H1 (cell line): Measurements from ENCODE around the gene MRPL34. TPM values are rescaled to one million over a fixed set of nuclear protein-coding genes. Genes with fewer than 3 reads are reported as not detected.

Source experiments
- CTCF ChIA-PET: fragments of 300-600 bp; sonication (Branson Sonifier 250); formaldehyde crosslinking; loops from one replicate; lab custom pipeline; 2021; ENCODE audit not compliant: partially characterized antibody; lab: Charles Lee
- POLR2A ChIA-PET: fragments of 300-600 bp; sonication (Branson Sonifier 250); formaldehyde crosslinking; loops from one replicate; lab custom pipeline; 2021; ENCODE audit warnings: inconsistent platforms; ENCODE audit not compliant: partially characterized antibody; lab: Charles Lee
- DNase-seq, 2 experiments: peaks; one replicate each; pipeline versions ENCODE4 v3.0.0 to v3.0.0-alpha.2; 2010 to 2022; ENCODE audit warnings: low spot score in 2 of 2, low read depth in 1 of 2, mixed read lengths in 1 of 2
- FAIRE-seq: peaks from 2 replicates; lab custom pipeline; 2011; peaks lifted over from hg19 to GRCh38; lab: Jason Lieb, UNC
- H2AFZ ChIP-seq: 2 replicates; pipeline ENCODE4 v1.8.1; 2012; ENCODE audit warnings: low read length, inconsistent platforms
- H2AK5ac ChIP-seq: 2 replicates; pipeline ENCODE4 v1.6.1; 2013; ENCODE audit warnings: low read depth, low read length
- H2BK120ac ChIP-seq: replicated peaks from 2 replicates; pipeline ENCODE3; 2013; ENCODE audit warnings: low read depth, low read length, inconsistent platforms
- H2BK12ac ChIP-seq: 2 replicates; pipeline ENCODE4 v1.6.1; 2013; ENCODE audit warnings: low read depth, low read length
- H2BK15ac ChIP-seq: 2 replicates; pipeline ENCODE4 v1.6.1; 2013; ENCODE audit warnings: low read length
- H2BK20ac ChIP-seq: 2 replicates; pipeline ENCODE4 v1.6.1; 2013; ENCODE audit warnings: low read length
- H2BK5ac ChIP-seq: 2 replicates; pipeline ENCODE4 v1.6.1; 2013; ENCODE audit warnings: low read depth, low read length
- H3K14ac ChIP-seq: 2 replicates; pipeline ENCODE4 v1.6.1; 2013; ENCODE audit warnings: inconsistent platforms; ENCODE audit not compliant: insufficient read length
- H3K18ac ChIP-seq: 2 replicates; pipeline ENCODE4 v1.6.1; 2013; ENCODE audit warnings: low read length; ENCODE audit errors: extremely low read depth
- H3K23ac ChIP-seq: 2 replicates; pipeline ENCODE4 v1.6.1; 2013; ENCODE audit warnings: inconsistent platforms; ENCODE audit not compliant: insufficient read length
- H3K23me2 ChIP-seq: 2 replicates; pipeline ENCODE4 v1.6.1; 2013; ENCODE audit warnings: low read depth, low read length
- H3K27ac ChIP-seq: 2 replicates; pipeline ENCODE4 v1.6.1; 2011; ENCODE audit warnings: low read depth, low read length, inconsistent platforms
- H3K27me3 ChIP-seq, 4 experiments: replicated peaks in 1 of 4; 1 replicate in 1 of 4; 2 replicates in 3 of 4; pipeline versions ENCODE4 v1.6.1 to v1.8.1; 2011 to 2013; ENCODE audit warnings: low read length in 3 of 4, mild to moderate bottlenecking in 3 of 4, inconsistent platforms in 2 of 4, mixed read lengths in 2 of 4, moderate library complexity in 1 of 4; ENCODE audit not compliant: control insufficient read depth in 3 of 4, insufficient read depth in 3 of 4; ENCODE audit errors: extremely low read depth in 1 of 4
- H3K36me3 ChIP-seq, 4 experiments: 2 replicates each; pipeline versions ENCODE4 v1.6.1 to v1.8.1; 2011 to 2013; ENCODE audit warnings: mild to moderate bottlenecking in 4 of 4, low read length in 3 of 4, moderate library complexity in 2 of 4, control low read depth in 1 of 4, inconsistent platforms in 1 of 4; ENCODE audit not compliant: insufficient read depth in 4 of 4, control insufficient read depth in 2 of 4
- H3K4ac ChIP-seq: replicated peaks from 2 replicates; pipeline ENCODE3; 2013; ENCODE audit warnings: low read length, low read depth, mixed read lengths, inconsistent platforms; ENCODE audit not compliant: insufficient read length
- H3K4me1 ChIP-seq, 4 experiments: replicated peaks in 1 of 4; 1 replicate in 1 of 4; 2 replicates in 3 of 4; pipeline versions ENCODE4 v1.6.1 to v1.8.1; 2011 to 2013; ENCODE audit warnings: low read length in 3 of 4, inconsistent platforms in 2 of 4, mixed read lengths in 1 of 4; ENCODE audit not compliant: insufficient read depth in 4 of 4, control insufficient read depth in 3 of 4
- H3K4me2 ChIP-seq, 2 experiments: 2 replicates each; pipeline versions ENCODE4 v1.6.1 to v1.8.1; 2011 to 2013; ENCODE audit warnings: low read depth in 2 of 2, low read length in 2 of 2, control low read depth in 1 of 2, inconsistent platforms in 1 of 2, mild to moderate bottlenecking in 1 of 2; ENCODE audit not compliant: insufficient read depth in 1 of 2
- H3K4me3 ChIP-seq, 4 experiments: fragments of 200-600, 300-600 bp in 1 of 4; sonication (generic), shearing (Covaris generic), sonication (Bioruptor Twin) in 1 of 4; 2 replicates each; pipeline versions ENCODE4 v1.5.1 to v1.8.1; 2011 to 2016; ENCODE audit warnings: low read length in 4 of 4, low read depth in 3 of 4, control low read depth in 2 of 4, inconsistent platforms in 2 of 4, mild to moderate bottlenecking in 2 of 4, mixed read lengths in 1 of 4, moderate library complexity in 1 of 4; ENCODE audit not compliant: insufficient read depth in 2 of 4; ENCODE audit errors: extremely low read depth in 1 of 4
- H3K56ac ChIP-seq: replicated peaks from 2 replicates; pipeline ENCODE3; 2013; ENCODE audit warnings: low read depth, mild to moderate bottlenecking, mixed read lengths, low read length, inconsistent platforms; ENCODE audit not compliant: insufficient read length
- H3K79me1 ChIP-seq: 2 replicates; pipeline ENCODE4 v1.6.1; 2013; ENCODE audit warnings: low read depth, low read length, control low read depth
- H3K79me2 ChIP-seq, 2 experiments: 2 replicates each; pipeline versions ENCODE4 v1.6.1 to v1.8.1; 2012 to 2013; ENCODE audit warnings: low read length in 2 of 2, mild to moderate bottlenecking in 2 of 2, inconsistent platforms in 1 of 2; ENCODE audit not compliant: insufficient read depth in 2 of 2, control insufficient read depth in 1 of 2
- H3K9ac ChIP-seq, 4 experiments: replicated peaks in 1 of 4; 1 replicate in 1 of 4; 2 replicates in 3 of 4; pipeline versions ENCODE4 v1.6.1 to v1.8.1; 2011 to 2013; ENCODE audit warnings: low read depth in 3 of 4, low read length in 3 of 4, control low read depth in 2 of 4, mild to moderate bottlenecking in 2 of 4, moderate library complexity in 2 of 4, inconsistent platforms in 1 of 4; ENCODE audit errors: extremely low read depth in 1 of 4
- H3K9me3 ChIP-seq, 2 experiments: 2 replicates each; pipeline versions ENCODE4 v1.6.1 to v1.8.1; 2012 to 2013; ENCODE audit warnings: mild to moderate bottlenecking in 2 of 2, moderate library complexity in 2 of 2, control low read depth in 1 of 2, inconsistent platforms in 1 of 2, low read depth in 1 of 2, low read length in 1 of 2, mixed read lengths in 1 of 2; ENCODE audit not compliant: insufficient read depth in 2 of 2
- H4K20me1 ChIP-seq, 2 experiments: replicated peaks in 1 of 2; 2 replicates each; pipeline versions ENCODE3 to v1.8.1; 2011 to 2013; ENCODE audit warnings: inconsistent platforms in 2 of 2, low read length in 2 of 2, mild to moderate bottlenecking in 1 of 2; ENCODE audit not compliant: insufficient read depth in 2 of 2, control insufficient read depth in 1 of 2
- H4K5ac ChIP-seq: 2 replicates; pipeline ENCODE4 v1.6.1; 2013; ENCODE audit warnings: low read length, low read depth, mixed read lengths, inconsistent platforms; ENCODE audit not compliant: insufficient read length
- H4K8ac ChIP-seq: 2 replicates; pipeline ENCODE4 v1.8.0; 2013; ENCODE audit warnings: mild to moderate bottlenecking, moderate library complexity, low read length, inconsistent platforms; ENCODE audit not compliant: insufficient read depth; ENCODE audit errors: extremely low read depth
- H4K91ac ChIP-seq: replicated peaks from 2 replicates; pipeline ENCODE3; 2013; ENCODE audit warnings: low read length, mixed read lengths, inconsistent platforms; ENCODE audit not compliant: insufficient read length
- CREB1 ChIP-seq: IDR thresholded peaks from 2 replicates; pipeline ENCODE4 v1.6.1; 2012; ENCODE audit warnings: inconsistent platforms
- EZH2 ChIP-seq: fragments of 200-600 bp; sonication (generic); IDR thresholded peaks from 2 replicates; pipeline ENCODE4 v1.7.1; 2012; ENCODE audit warnings: low read depth, mild to moderate bottlenecking, moderate library complexity, low read length, inconsistent platforms; ENCODE audit not compliant: severe bottlenecking
- JUND ChIP-seq: IDR thresholded peaks from 2 replicates; pipeline ENCODE4 v1.6.1; 2011; ENCODE audit warnings: mild to moderate bottlenecking, improper control_type of control experiment, low read length
- KDM1A ChIP-seq: fragments of 200-600, 300-600 bp; sonication (generic); IDR thresholded peaks from 2 replicates; pipeline ENCODE4 v1.7.1; 2016; ENCODE audit warnings: mild to moderate bottlenecking, low read length, borderline replicate concordance
- MAX ChIP-seq: IDR thresholded peaks from 2 replicates; pipeline ENCODE4 v1.6.1; 2012; ENCODE audit warnings: inconsistent platforms
- TAF1 ChIP-seq: IDR thresholded peaks from 2 replicates; pipeline ENCODE4 v1.6.1; 2011; ENCODE audit warnings: mild to moderate bottlenecking, low read depth, low read length
- WGBS, 2 experiments: shearing (Covaris generic) in 1 of 2; methylation state at CpG; one replicate each; pipeline versions ENCODE4 v1.1.6 to v1.1.7; 2013 to 2015; ENCODE audit warnings: low lambda C conversion rate in 2 of 2, mixed read lengths in 2 of 2, inconsistent platforms in 1 of 2, low coverage in 1 of 2, missing lambda C conversion rate in 1 of 2; ENCODE audit not compliant: insufficient replicate concordance in 2 of 2, insufficient coverage in 1 of 2, insufficient read length in 1 of 2; ENCODE audit errors: extremely low coverage in 1 of 2, missing lambda C conversion rate in 1 of 2; 5-methylcytosine and 5-hydroxymethylcytosine counted together
- polyA plus RNA-seq, 7 experiments: library from polyadenylated mRNA; depleted of rRNA in 3 of 7; stranded (reverse) in 5 of 7; unstranded in 2 of 7; fragments of >200 nt in 5 of 7; fragments of 200-250 nt in 2 of 7; gene quantifications; 1 replicate in 5 of 7; 2 replicates in 1 of 7; 4 replicates in 1 of 7; pipeline versions ENCODE4 v1.2.1 to v1.2.3, GENCODE V29; 2011 to 2013; ENCODE audit warnings: missing spikeins in 2 of 7, mixed read lengths in 2 of 7
- total RNA-seq: library from RNA; stranded (reverse); fragmentation: NEBNext Ultra II Directional; extraction: Animal tissue kit (Norgen Biotek cat#: 25700); gene quantifications from 2 replicates; pipeline ENCODE4 v1.2.1, GENCODE V29; 2021

The MRPL34 gene
- total and polyA plus RNA-seq, 2 of the 8 experiments (the other 6 are each of a cell fraction or from before 2014, with no cell fraction given) = 91.9 to 99.6 TPM

- Histone ChIP-seq H3K23ac (no peak overlapping the region), H3K4me1 (peaks cover 0 to 4% (median 3%) of the 10 kb centered on the region in 4 experiments; a peak in 3 of 7 replicates), H2BK15ac (no peak overlapping the region), H4K91ac (peak overlapping the region; percentile 32), H3K4ac (no peak overlapping the region), H3K56ac (no peak overlapping the region), H4K20me1 (no peaks in the 10 kb centered on the region), H2AK5ac (no peak overlapping the region), H3K18ac (no peak overlapping the region), H3K79me2 (no peaks in the 10 kb centered on the region), H3K27ac (no peak overlapping the region), H3K27me3 (no peaks in the 10 kb centered on the region), H3K4me3 (no peak overlapping the region), H2BK5ac (no peak overlapping the region), H2BK20ac (0 out of 2 replicates have a peak overlapping the region, but pooled peaks have one; percentile 51), H3K79me1 (no peaks in the 10 kb centered on the region), H3K9ac (no peak overlapping the region), H3K14ac (no peak overlapping the region), H3K36me3 (no peaks in the 10 kb centered on the region), H3K23me2 (no peaks in the 10 kb centered on the region), H4K8ac (no peak overlapping the region), H3K4me2 (no peak overlapping the region), H3K9me3 (no peaks in the 10 kb centered on the region), H2AFZ (no peak overlapping the region), H4K5ac (no peak overlapping the region), H2BK12ac (no peak overlapping the region), H2BK120ac (no peak overlapping the region)
- POLR2A ChIA-PET = interaction anchor here (0.9 to 2.1 kb wide), 3 partner anchors 10 to 57 kb away, joined by 3 to 6 read pairs (median 3); partner anchors contain the start of gene GTPBP3
- 89% methylated on average over 2 of the region's 2 CpGs; no CpG with 5 or more reads in 1 of the 2 experiments for whole genome bisulfite sequencing, 2 experiments
- DNase-seq (no peak), FAIRE-seq (no peak)
- CTCF ChIA-PET = interaction anchor here (1.4 to 13.5 kb wide), 8 partner anchors 10 to 117 kb away, joined by 5 to 153 read pairs (median 6); partner anchors contain the start of gene CCDC194
- TF ChIP-seq MAX = no peak
- TF ChIP-seq EZH2 = no peak
- TF ChIP-seq JUND = no peak
- peak; percentile 83 for TF ChIP-seq KDM1A
- no peak for TF ChIP-seq CREB1
- no peak for TF ChIP-seq TAF1
Measured at GRCh38 chr19:17347877-17348276, 42.2 kb downstream of the MRPL34 start.
